K562 (cell line): Measurements from ENCODE around the gene RBM34. TPM values are rescaled to one million over a fixed set of nuclear protein-coding genes. Genes with fewer than 3 reads are reported as not detected.
"Not testable (repeated sequence)": the region's sequence is repeated elsewhere in the genome, so short reads cannot be mapped to it uniquely, and the experiment has no call there.

ENCODE experiments used
- ATAC-seq: fragments of 200-7000 bp; cut with Tn5 transposase; 3 replicates; pipeline ENCODE4 v1.9.1; 2020; ENCODE audit warnings: moderate library complexity
- BruUV-seq: library from RNA; stranded (reverse); fragments of 400-500 nt; replicated peaks from 2 replicates; lab custom pipeline; 2021; lab: Mats Ljungman, UMichigan
- CTCF ChIA-PET: fragments of 300-600 bp; formaldehyde crosslinking; extraction: SDS; loops from one replicate; lab custom pipeline; 2021; ENCODE audit warnings: low intra/inter-chr PET ratio; lab: Yijun Ruan, JAX
- POLR2A ChIA-PET: fragments of 300-600, 350-650 bp; sonication (Branson Sonifier 250); formaldehyde crosslinking; extraction: SDS; loops from one replicate; lab custom pipeline; 2021; ENCODE audit warnings: antibody characterized with exemption, inconsistent platforms; lab: Yijun Ruan, JAX
- DNase-seq, 4 experiments: peaks; one replicate each; pipeline versions ENCODE4 v3.0.0 to v3.0.0-alpha.2; 2011 to 2018; ENCODE audit warnings: low spot score in 3 of 4, mixed read lengths in 3 of 4; ENCODE audit errors: extremely low read depth in 1 of 4
- FAIRE-seq: peaks from 2 replicates; lab custom pipeline; 2011; peaks lifted over from hg19 to GRCh38; lab: Jason Lieb, UNC
- H2AFZ ChIP-seq: 2 replicates; pipeline ENCODE4 v1.6.0; 2011; ENCODE audit warnings: low read depth, low read length, control low read depth, inconsistent platforms
- H3K27ac ChIP-seq: fragments of 200-600 bp; 3 replicates; pipeline ENCODE4 v1.8.0; 2011; ENCODE audit warnings: low read depth, mild to moderate bottlenecking, control low read depth, inconsistent platforms, low read length, moderate library complexity, mixed read lengths; ENCODE audit errors: extremely low read depth
- H3K27me3 ChIP-seq, 2 experiments: fragments of 300-600 bp in 1 of 2; 2 replicates in 1 of 2; 3 replicates in 1 of 2; pipeline versions ENCODE4 v1.6.0 to v1.8.0; 2011; ENCODE audit warnings: inconsistent platforms in 2 of 2, low read length in 2 of 2, mild to moderate bottlenecking in 1 of 2, mixed read lengths in 1 of 2, moderate library complexity in 1 of 2; ENCODE audit not compliant: control insufficient read depth in 2 of 2, insufficient read depth in 2 of 2
- H3K36me3 ChIP-seq: fragments of 300-600 bp; 3 replicates; pipeline ENCODE4 v1.8.0; 2011; ENCODE audit warnings: mild to moderate bottlenecking, low read length, inconsistent platforms; ENCODE audit not compliant: control insufficient read depth, insufficient read depth
- H3K4me1 ChIP-seq, 2 experiments: fragments of 200-600 bp in 1 of 2; replicated peaks in 1 of 2; 2 replicates in 1 of 2; 3 replicates in 1 of 2; pipeline versions ENCODE4 v1.5.1 to v1.8.0; 2011; ENCODE audit warnings: inconsistent platforms in 2 of 2, low read length in 2 of 2, mild to moderate bottlenecking in 1 of 2, mixed read lengths in 1 of 2, moderate library complexity in 1 of 2; ENCODE audit not compliant: control insufficient read depth in 2 of 2, insufficient read depth in 2 of 2
- H3K4me2 ChIP-seq: 2 replicates; pipeline ENCODE4 v1.6.1; 2011; ENCODE audit warnings: low read length, control low read depth, inconsistent platforms, mixed read lengths; ENCODE audit not compliant: insufficient read depth
- H3K4me3 ChIP-seq: fragments of 200-600 bp; sonication (generic), shearing (Covaris generic); 2 replicates; pipeline ENCODE4 v1.5.1; 2016; ENCODE audit warnings: control low read depth, inconsistent platforms
- H3K79me2 ChIP-seq: fragments of 200-600 bp; 3 replicates; pipeline ENCODE4 v1.8.0; 2011; ENCODE audit warnings: low read length, inconsistent platforms; ENCODE audit not compliant: control insufficient read depth, insufficient read depth
- H3K9ac ChIP-seq, 2 experiments: 2 replicates each; pipeline versions ENCODE4 v1.6.0 to v1.6.1; 2011; ENCODE audit warnings: low read depth in 2 of 2, low read length in 2 of 2, control low read depth in 1 of 2, inconsistent platforms in 1 of 2, mild to moderate bottlenecking in 1 of 2, mixed read lengths in 1 of 2; ENCODE audit not compliant: insufficient read depth in 1 of 2
- H3K9me1 ChIP-seq: one replicate; pipeline ENCODE4 v1.6.0; 2011; ENCODE audit warnings: inconsistent platforms, mild to moderate bottlenecking, low read length, moderate library complexity; ENCODE audit not compliant: control insufficient read depth, insufficient read depth
- H3K9me3 ChIP-seq: replicated peaks from 2 replicates; pipeline ENCODE4 v1.5.1; 2011; ENCODE audit warnings: low read depth, low read length, inconsistent platforms; ENCODE audit not compliant: control insufficient read depth, insufficient read depth
- H4K20me1 ChIP-seq: replicated peaks from 2 replicates; pipeline ENCODE4 v1.6.1; 2011; ENCODE audit warnings: low read length, inconsistent platforms, mixed read lengths; ENCODE audit not compliant: control insufficient read depth, insufficient read depth
- ADNP ChIP-seq: fragments of 200-800 bp; sonication (Bioruptor generic); IDR thresholded peaks from 2 replicates; pipeline ENCODE4 v1.6.1; 2016; ENCODE audit warnings: missing genetic modification characterization, missing compliant biosample characterization
- CEBPB ChIP-seq: fragments of 450-650 bp; IDR thresholded peaks from 2 replicates; pipeline ENCODE4 v1.6.1; 2016; ENCODE audit warnings: missing genetic modification characterization, missing compliant biosample characterization
- CEBPG ChIP-seq, 3 experiments: fragments of 200-800 bp in 1 of 3; sonication (Bioruptor generic) in 1 of 3; sonication (generic) in 1 of 3; formaldehyde crosslinking in 1 of 3; IDR thresholded peaks in 2 of 3; conservative IDR thresholded peaks in 1 of 3; 2 replicates each; pipeline versions ENCODE4 v1.6.1 to v1.8.0; 2016 to 2022; ENCODE audit warnings: missing compliant biosample characterization in 2 of 3, missing genetic modification characterization in 2 of 3, mild to moderate bottlenecking in 1 of 3, missing genetic modification reagents in 1 of 3
- KDM1A ChIP-seq, 2 experiments: fragments of 450-650 bp; IDR thresholded peaks; 2 replicates each; pipeline ENCODE4 v1.6.1; 2016; ENCODE audit warnings: mild to moderate bottlenecking in 2 of 2
- NFIC ChIP-seq: fragments of 450-650 bp; IDR thresholded peaks from 2 replicates; pipeline ENCODE4 v1.6.1; 2017; ENCODE audit warnings: mild to moderate bottlenecking, inconsistent platforms
- NR2C2 ChIP-seq, 2 experiments: fragments of 200-800 bp in 1 of 2; sonication (Bioruptor generic) in 1 of 2; sonication (generic) in 1 of 2; formaldehyde crosslinking in 1 of 2; IDR thresholded peaks; 2 replicates each; pipeline versions ENCODE4 v1.6.1 to v1.8.0; 2016 to 2022; ENCODE audit warnings: mild to moderate bottlenecking in 1 of 2, missing compliant biosample characterization in 1 of 2, missing genetic modification characterization in 1 of 2, missing genetic modification reagents in 1 of 2
- ZNF121 ChIP-seq: sonication (generic); formaldehyde crosslinking; conservative IDR thresholded peaks from 2 replicates; pipeline ENCODE4 v1.8.0; 2022; ENCODE audit warnings: missing genetic modification reagents
- WGBS: fragments of 100-300 bp; shearing (Covaris generic); methylation state at CpG from one replicate; pipeline ENCODE4 v1.1.6; 2016; ENCODE audit warnings: low coverage, mixed read lengths; ENCODE audit not compliant: insufficient coverage; ENCODE audit errors: missing lambda C conversion rate; 5-methylcytosine and 5-hydroxymethylcytosine counted together
- in situ Hi-C: fragments of 300-500 bp; cut with MboI; formaldehyde crosslinking; loops from 4 replicates; pipeline ENCODE4 v1.15.0; 2018; ENCODE audit warnings: inconsistent platforms, mixed read lengths
- intact Hi-C: fragments of 100-400 bp; cut with micrococcal nuclease; formaldehyde crosslinking; loops from 2 replicates; pipeline ENCODE4 v1.14.2; 2022
- polyA plus RNA-seq, 8 experiments: library from polyadenylated mRNA; depleted of rRNA in 4 of 8; stranded (reverse) in 5 of 8; unstranded in 3 of 8; fragments of >200 nt; fragmentation: Nextera tagmentation in 2 of 8; fragmentation: Illumina TruSeq in 1 of 8; extraction: Ambion mirVana in 2 of 8; extraction: Trizol in 1 of 8; gene quantifications; 2 replicates each; pipeline versions ENCODE4 v1.2.1 to v1.2.3, GENCODE V29; 2011 to 2014; ENCODE audit warnings: inconsistent platforms in 1 of 8, missing spikeins in 1 of 8
- total RNA-seq, 7 experiments: library from RNA; depleted of rRNA in 6 of 7; stranded (reverse); fragments of >200 nt in 6 of 7; fragmentation: Illumina TruSeq in 2 of 7; extraction: Trizol in 2 of 7; gene quantifications; 2 replicates each; pipeline versions ENCODE4 v1.2.1 to v1.2.3, GENCODE V29; 2011 to 2021; ENCODE audit warnings: low replicate concordance in 1 of 7

Gene RBM34
- total and polyA plus RNA-seq, 9 of the 15 experiments (the other 6 are each of a cell fraction or from before 2014, with no cell fraction given) = 64.0 to 178 (median 124) TPM

GRCh38 chr1:235092045-235092406 is 69.0 kb downstream of the RBM34 start:
- 86% methylated on average over 6 of the region's 8 CpGs for WGBS
- intact Hi-C loops (loop anchor here (2.0 to 5.0 kb wide), 8 partner anchors 160 to 980 kb away; partner anchors contain the start of genes B3GALNT2 and COA6), in situ Hi-C loops (loop anchor here (5.0 to 10.0 kb wide), 5 partner anchors 323 to 967 kb away; no protein-coding TSS in a partner anchor)
- H4K20me1 ChIP-seq, BruUV-seq, H3K9me3 ChIP-seq, H2AFZ ChIP-seq, H3K27ac ChIP-seq, H3K4me3 ChIP-seq, H3K79me2 ChIP-seq, H3K27me3 ChIP-seq, H3K9ac ChIP-seq, ATAC-seq, H3K4me2 ChIP-seq, DNase-seq, H3K9me1 ChIP-seq, FAIRE-seq, H3K36me3 ChIP-seq: not testable (repeated sequence)
- ChIA-PET CTCF (interaction anchor here (3.0 kb wide), 1 partner anchor 605 kb away, joined by 20 read pairs; no protein-coding TSS in a partner anchor), POLR2A (interaction anchor here (1.7 kb wide), 1 partner anchor 16 kb away, joined by 4 read pairs; no protein-coding TSS in a partner anchor)
- H3K4me1 ChIP-seq = peaks cover 14 to 18% of the 10 kb centered on the region in 2 experiments
- peak; percentile 85 for TF ChIP-seq NFIC

- H3K36me3 ChIP-seq; H3K79me2 ChIP-seq; H3K9me3 ChIP-seq; H4K20me1 ChIP-seq; FAIRE-seq; H3K4me3 ChIP-seq; ATAC-seq; H3K9ac ChIP-seq; H3K27ac ChIP-seq; H3K27me3 ChIP-seq; DNase-seq; BruUV-seq; H3K9me1 ChIP-seq; H3K4me2 ChIP-seq; TF ChIP-seq NR2C2 (tag; IDR thresholded peaks at IDR 0.05): not testable (repeated sequence)
- peak overlapping the region; percentile 81; the same call in 1 of the 2 replicates for H2AFZ ChIP-seq
- intact Hi-C loops (loop anchor here (2.0 to 5.0 kb wide), 8 partner anchors 161 to 979 kb away; partner anchors contain the start of genes B3GALNT2 and COA6), in situ Hi-C loops (loop anchor here (5.0 to 10.0 kb wide), 5 partner anchors 323 to 967 kb away; no protein-coding TSS in a partner anchor)
- ChIA-PET POLR2A (interaction anchor here (0.6 to 1.7 kb wide), 4 partner anchors 16 to 483 kb away, joined by 3 to 6 read pairs (median 4); no protein-coding TSS in a partner anchor), CTCF (interaction anchor here (3.0 kb wide), 1 partner anchor 604 kb away, joined by 20 read pairs; no protein-coding TSS in a partner anchor)
- WGBS = 67% methylated on average over 18 of the region's 20 CpGs
- H3K4me1 ChIP-seq = peaks cover 14 to 18% of the 10 kb centered on the region in 2 experiments
- TF ChIP-seq CEBPB (tag) (peak; percentile 65), KDM1A (IDR thresholded peaks at IDR 0.05) (peak in 1 of 2 experiments; percentile 14; a peak in 1 of 4 replicates), CEBPG (CRISPR knock-in tag; IDR thresholded peaks at IDR 0.05) (0 out of 2 replicates have a peak, but pooled peaks have one; percentile 28), CEBPG (tag; conservative IDR thresholded peaks at IDR 0.05 in 1 of 2, IDR thresholded peaks at IDR 0.05 in 1 of 2) (0 out of 4 replicates have a peak, but pooled peaks of 1 of the 2 experiments have one; percentile 28), ADNP (tag) (0 out of 2 replicates have a peak, but pooled peaks have one; percentile 13), ZNF121 (CRISPR knock-in tag) (peak; percentile 61; the same call in 1 of the 2 replicates), NR2C2 (CRISPR knock-in tag; IDR thresholded peaks at IDR 0.05) (0 out of 2 replicates have a peak, but pooled peaks have one; percentile 42)
Measured at GRCh38 chr1:235091319-235092044, 69.6 kb downstream of the RBM34 start.
